Measurements from ENCODE around the gene SPATA12. TPM values are rescaled to one million over a fixed set of nuclear protein-coding genes. Genes with fewer than 3 reads are reported as not detected.

Gene SPATA12
- total and polyA plus RNA-seq, 4 donors = not detected

- Histone ChIP-seq H3K9me3 (ENCODE audit: control insufficient read depth in 4 of 4, low read length in 3 of 4) (no peaks in the 10 kb centered on the region), H3K4me3 (ENCODE audit: low read depth in 1 of 3, low read length in 3 of 3) (no peak overlapping the region), H3K36me3 (ENCODE audit: control insufficient read depth in 4 of 4, insufficient read depth in 3 of 4, low read depth in 1 of 4, low read length in 3 of 4) (no peaks in the 10 kb centered on the region), H3K27me3 (ENCODE audit: control insufficient read depth in 4 of 4, insufficient read depth in 4 of 4, low read length in 3 of 4) (no peaks in the 10 kb centered on the region), H3K4me1 (ENCODE audit: control insufficient read depth in 4 of 4, insufficient read depth in 4 of 4, low read length in 3 of 4) (no peaks in the 10 kb centered on the region), H3K9ac (ENCODE audit: low read depth in 1 of 2, low read length in 2 of 2) (no peak overlapping the region), H3K27ac (ENCODE audit: low read depth in 1 of 2, low read length in 2 of 2) (no peak overlapping the region)
- no peak for TF ChIP-seq SP1 (IDR thresholded peaks at IDR 0.05)
- TF ChIP-seq CTCF (IDR thresholded peaks at IDR 0.05; ENCODE audit: low read depth, low read length, missing input control) = no peak
- no peak for TF ChIP-seq ZBTB33 (IDR thresholded peaks at IDR 0.05)
- no peak for TF ChIP-seq HNF4A (conservative IDR thresholded peaks at IDR 0.05)
- no peak for TF ChIP-seq RXRA (IDR thresholded peaks at IDR 0.05)
- TF ChIP-seq TAF1 (conservative IDR thresholded peaks at IDR 0.05) = no peak
- no peak for TF ChIP-seq REST (IDR thresholded peaks at IDR 0.05)
- no peak for TF ChIP-seq RAD21 (IDR thresholded peaks at IDR 0.05)
- no peak for TF ChIP-seq GABPA (IDR thresholded peaks at IDR 0.05 in 1 of 2, conservative IDR thresholded peaks at IDR 0.05 in 1 of 2)
- TF ChIP-seq MAX (IDR thresholded peaks at IDR 0.05) = no peak
- TF ChIP-seq FOXA1 (IDR thresholded peaks at IDR 0.05) = no peak
- no peak for TF ChIP-seq ATF3 (IDR thresholded peaks at IDR 0.05)
- TF ChIP-seq EGR1 (IDR thresholded peaks at IDR 0.05; ENCODE audit: low read depth in 2 of 2) = no peak
- no peak for DNase-seq (ENCODE audit: low spot score)
- 76% methylated on average over 5 of the region's 5 CpGs for WGBS
Measured at GRCh38 chr3:57036952-57037351, 23.5 kb upstream of the SPATA12 start.

GRCh38 chr3:57038466-57039164 is 21.8 kb upstream of the SPATA12 start:
- no peak for DNase-seq (ENCODE audit: low spot score)
- Histone ChIP-seq H3K9me3 (ENCODE audit: control insufficient read depth in 4 of 4, low read length in 3 of 4) (no peaks in the 10 kb centered on the region), H3K9ac (ENCODE audit: low read depth in 1 of 2, low read length in 2 of 2) (no peak overlapping the region), H3K4me3 (ENCODE audit: low read depth in 1 of 3, low read length in 3 of 3) (no peak overlapping the region), H3K36me3 (ENCODE audit: control insufficient read depth in 4 of 4, insufficient read depth in 3 of 4, low read depth in 1 of 4, low read length in 3 of 4) (no peaks in the 10 kb centered on the region), H3K27ac (ENCODE audit: low read depth in 1 of 2, low read length in 2 of 2) (no peak overlapping the region), H3K27me3 (ENCODE audit: control insufficient read depth in 4 of 4, insufficient read depth in 4 of 4, low read length in 3 of 4) (no peaks in the 10 kb centered on the region), H3K4me1 (ENCODE audit: control insufficient read depth in 4 of 4, insufficient read depth in 4 of 4, low read length in 3 of 4) (no peaks in the 10 kb centered on the region)
- no peak for TF ChIP-seq RAD21 (IDR thresholded peaks at IDR 0.05)
- no peak for TF ChIP-seq FOXA1 (IDR thresholded peaks at IDR 0.05)
- no peak for TF ChIP-seq TAF1 (conservative IDR thresholded peaks at IDR 0.05)
- TF ChIP-seq MAX (IDR thresholded peaks at IDR 0.05) = no peak
- no peak for TF ChIP-seq NR2F2 (IDR thresholded peaks at IDR 0.05)
- TF ChIP-seq HNF4A (conservative IDR thresholded peaks at IDR 0.05) = no peak
- no peak for TF ChIP-seq RXRA (IDR thresholded peaks at IDR 0.05)
- no peak for TF ChIP-seq FOXA2 (IDR thresholded peaks at IDR 0.05)
- WGBS = 92% methylated on average over 5 of the region's 5 CpGs

All from liver (tissue), 9 donors.